ENCODE data around the gene CIC. TPM values are rescaled to one million over a fixed set of nuclear protein-coding genes. Genes with fewer than 3 reads are reported as not detected.

Gene CIC
- total and polyA plus RNA-seq, 2 of the 13 experiments (the other 11 are each of a cell fraction or from before 2014, with no cell fraction given), result 5.9 to 8.0 TPM

- TF ChIP-seq ZBTB43 (CRISPR knock-in tag; conservative IDR thresholded peaks at IDR 0.05) (peak; percentile 59; the same call in 1 of the 2 replicates), SAP130 (CRISPR knock-in tag; IDR thresholded peaks at IDR 0.05; ENCODE audit: low read depth) (peak; percentile 29; the same call in 1 of the 2 replicates), ARNT (IDR thresholded peaks at IDR 0.05) (no peak)
- TF ChIP-seq, protein P1, sequence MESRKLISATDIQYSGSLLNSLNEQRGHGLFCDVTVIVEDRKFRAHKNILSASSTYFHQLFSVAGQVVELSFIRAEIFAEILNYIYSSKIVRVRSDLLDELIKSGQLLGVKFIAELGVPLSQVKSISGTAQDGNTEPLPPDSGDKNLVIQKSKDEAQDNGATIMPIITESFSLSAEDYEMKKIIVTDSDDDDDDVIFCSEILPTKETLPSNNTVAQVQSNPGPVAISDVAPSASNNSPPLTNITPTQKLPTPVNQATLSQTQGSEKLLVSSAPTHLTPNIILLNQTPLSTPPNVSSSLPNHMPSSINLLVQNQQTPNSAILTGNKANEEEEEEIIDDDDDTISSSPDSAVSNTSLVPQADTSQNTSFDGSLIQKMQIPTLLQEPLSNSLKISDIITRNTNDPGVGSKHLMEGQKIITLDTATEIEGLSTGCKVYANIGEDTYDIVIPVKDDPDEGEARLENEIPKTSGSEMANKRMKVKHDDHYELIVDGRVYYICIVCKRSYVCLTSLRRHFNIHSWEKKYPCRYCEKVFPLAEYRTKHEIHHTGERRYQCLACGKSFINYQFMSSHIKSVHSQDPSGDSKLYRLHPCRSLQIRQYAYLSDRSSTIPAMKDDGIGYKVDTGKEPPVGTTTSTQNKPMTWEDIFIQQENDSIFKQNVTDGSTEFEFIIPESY (CRISPR knock-in tag; IDR thresholded peaks at IDR 0.05), result peak; percentile 57; the same call in 1 of the 2 replicates
Observed at GRCh38 chr19:42290523-42291434, 21.7 kb downstream of the CIC start (continued).

DNA sequence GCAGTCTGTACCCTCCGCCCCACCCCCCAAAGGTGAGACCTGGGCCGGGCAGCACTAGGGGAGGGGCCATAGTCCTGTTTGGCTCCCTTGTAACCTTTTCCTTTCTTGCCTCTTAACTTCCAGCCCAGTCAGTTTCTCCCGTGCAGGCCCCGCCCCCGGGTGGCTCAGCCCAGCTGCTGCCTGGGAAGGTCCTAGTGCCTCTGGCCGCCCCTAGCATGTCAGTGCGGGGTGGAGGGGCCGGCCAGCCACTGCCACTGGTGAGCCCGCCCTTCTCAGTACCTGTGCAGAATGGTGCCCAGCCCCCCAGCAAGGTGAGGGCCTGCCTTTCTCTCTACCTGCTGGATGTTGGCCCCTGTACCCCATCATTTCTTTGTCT, 22.4 kb downstream of the CIC start:
- no peak overlapping the region for H3K27ac ChIP-seq (ENCODE audit: extremely low read length, insufficient read depth, low read length)
- H3K36me3 ChIP-seq (replicated peaks in 1 of 2; ENCODE audit: control insufficient read depth in 1 of 2, insufficient read depth in 2 of 2, low read length in 2 of 2), result peaks cover 33 to 76% of the 10 kb centered on the region in 2 experiments; a peak in 4 of 5 replicates
- H3K4me2 ChIP-seq (ENCODE audit: low read depth, low read length), result no peak overlapping the region
- no peak overlapping the region for H3K9ac ChIP-seq (ENCODE audit: insufficient read depth, low read depth, low read length)
- WGBS (ENCODE audit: low lambda C conversion rate), result 95% methylated on average over 9 of the region's 9 CpGs
- no peak for FAIRE-seq
- BruUV-seq (replicated peaks), result no TSS peak
- no peak for ATAC-seq
- no peak for DNase-seq (ENCODE audit: low spot score)
- intact Hi-C loops (cut with micrococcal nuclease; ENCODE audit: unreplicated experiment) (loop anchor here (1.0 to 2.0 kb wide), 2 partner anchors 48 to 157 kb away; no protein-coding TSS in a partner anchor), in situ Hi-C loops (cut with HindIII; ENCODE audit: extremely low pct_ligation_motif_present, low pct_unique_long_range_greater_than_20kb) (loop anchor here (5.0 kb wide), 1 partner anchor 159 kb away; the partner anchor contains the start of gene POU2F2)
- no peaks in the 10 kb centered on the region for H3K79me2 ChIP-seq (ENCODE audit: insufficient read depth, low read length)
- ChIA-PET POLR2A (interaction anchor here (1.0 kb wide), 1 partner anchor 47 kb away, joined by 4 read pairs; no protein-coding TSS in a partner anchor), CTCF (ENCODE audit: low intra/inter-chr PET ratio, low total read pairs) (interaction anchor here (0.6 to 3.1 kb wide), 7 partner anchors 8 to 183 kb away, joined by 3 to 34 read pairs (median 5); partner anchors contain the start of gene ZNF526)
- H3K4me1 ChIP-seq (ENCODE audit: insufficient read depth, low read length), result no peaks in the 10 kb centered on the region
- no peaks in the 10 kb centered on the region for H3K27me3 ChIP-seq (ENCODE audit: control insufficient read depth in 1 of 2, insufficient read depth in 2 of 2, low read length in 2 of 2)
- H3K9me3 ChIP-seq (ENCODE audit: low read length), result no peaks in the 10 kb centered on the region
- no peak overlapping the region for H3K4me3 ChIP-seq (replicated peaks in 1 of 3; ENCODE audit: insufficient read depth in 1 of 3, low read depth in 2 of 3, low read length in 3 of 3)
- no peaks in the 10 kb centered on the region for H4K20me1 ChIP-seq (ENCODE audit: insufficient read depth, low read length)
- no peak overlapping the region for H2AFZ ChIP-seq (ENCODE audit: low read length)
- TF ChIP-seq NAIF1 (CRISPR knock-in tag; IDR thresholded peaks at IDR 0.05; ENCODE audit: borderline replicate concordance) (no peak), IRF9 (CRISPR knock-in tag; IDR thresholded peaks at IDR 0.05; ENCODE audit: borderline replicate concordance) (no peak), AGO2 (optimal IDR thresholded peaks at IDR 0.05; ENCODE audit: low read depth, low read length) (no peak), ZHX2 (IDR thresholded peaks at IDR 0.05; ENCODE audit: low read depth) (no peak), ZHX2 (CRISPR knock-in tag; IDR thresholded peaks at IDR 0.05; ENCODE audit: borderline replicate concordance) (no peak), HMG20B (CRISPR knock-in tag; conservative IDR thresholded peaks at IDR 0.05) (no peak)
